Vagina (tissue), 2 donors: ENCODE measurements around the gene TCF4. TPM values are rescaled to one million over a fixed set of nuclear protein-coding genes. Genes with fewer than 3 reads are reported as not detected.

Experiments used
- DNase-seq, 2 donors: peaks; one replicate each; pipeline ENCODE4 v3.0.0-alpha.2; 2017; ENCODE audit errors: extremely low spot score in 2 of 2
- H3K27ac ChIP-seq: fragments of 200-600 bp; sonication (generic); one replicate; pipeline ENCODE4 v1.5.1; 2019
- H3K27me3 ChIP-seq: fragments of 200-600 bp; sonication (generic); one replicate; pipeline ENCODE4 v1.5.1; 2019
- H3K36me3 ChIP-seq, 2 donors: fragments of 200-600 bp; sonication (generic); one replicate each; pipeline ENCODE4 v1.5.1; 2017 to 2019
- H3K4me1 ChIP-seq: fragments of 200-600 bp; sonication (generic); one replicate; pipeline ENCODE4 v1.5.1; 2019
- H3K4me3 ChIP-seq, 2 donors: fragments of 200-600 bp; sonication (generic); 1 replicate in 1 of 2; 2 replicates in 1 of 2; pipeline ENCODE4 v1.5.1; 2016 to 2019
- H3K9me3 ChIP-seq: fragments of 200-600 bp; sonication (generic); one replicate; pipeline ENCODE4 v1.5.1; 2019
- CTCF ChIP-seq, 3 experiments: fragments of 450-650 bp in 2 of 3; fragments of 200-600 bp in 1 of 3; sonication (generic) in 1 of 3; IDR thresholded peaks; one replicate each; pipeline ENCODE4 v1.5.1; 2017 to 2019; ENCODE audit warnings: antibody characterized with exemption in 3 of 3, mild to moderate bottlenecking in 2 of 3, moderate library complexity in 2 of 3
- POLR2A ChIP-seq, 2 donors: fragments of 450-650 bp; IDR thresholded peaks; one replicate each; pipeline ENCODE4 v1.6.1; 2017; ENCODE audit warnings: antibody characterized with exemption in 2 of 2, mild to moderate bottlenecking in 2 of 2, moderate library complexity in 2 of 2
- POLR2AphosphoS5 ChIP-seq, 2 donors: sonication (generic); formaldehyde crosslinking; IDR thresholded peaks; one replicate each; pipeline ENCODE4 v1.9.0; 2017; ENCODE audit warnings: antibody characterized with exemption in 2 of 2, mild to moderate bottlenecking in 2 of 2, low read depth in 1 of 2; ENCODE audit not compliant: insufficient read depth in 1 of 2
- intact Hi-C: fragments of 100-400 bp; cut with DNase I; formaldehyde crosslinking; loops from one replicate; pipeline ENCODE4 v1.15.1; 2023
- total RNA-seq: library from RNA; depleted of rRNA; stranded (reverse); fragments of >200 nt; gene quantifications from one replicate; pipeline ENCODE4 v1.2.3, GENCODE V29; 2016

The TCF4 gene
- total RNA-seq, 1 donor from 2014 or later: 105 TPM

DNA sequence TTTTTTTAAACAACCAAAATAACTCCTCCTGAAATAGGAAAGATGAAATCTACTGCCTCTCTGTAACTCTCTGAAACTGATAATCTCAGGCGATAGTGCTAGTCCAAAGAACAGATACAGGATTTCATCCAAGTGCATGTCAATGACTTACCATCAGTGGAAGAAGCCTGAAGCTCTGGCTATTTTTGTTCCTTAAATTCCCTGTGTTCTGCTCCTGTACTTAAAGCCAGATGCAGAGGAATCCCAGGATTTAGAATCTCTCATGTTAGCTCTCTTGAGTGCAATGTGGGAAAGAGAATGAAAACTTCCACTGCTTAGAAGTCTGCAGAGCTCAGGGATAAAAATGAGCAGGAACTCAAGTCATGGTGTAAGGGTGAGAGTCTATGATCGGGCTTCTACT, 291.9 kb downstream of the TCF4 start:
- Histone ChIP-seq H3K4me1 (peaks cover 17% of the 10 kb centered on the region), H3K27ac (no peak overlapping the region), H3K27me3 (no peaks in the 10 kb centered on the region), H3K9me3 (no peaks in the 10 kb centered on the region), H3K4me3 (no peak overlapping the region), H3K36me3 (no peaks in the 10 kb centered on the region)
- intact Hi-C loops: no loop called here
- no peak for DNase-seq
- no peak for TF ChIP-seq POLR2A (IDR thresholded peaks at IDR 0.05)
- no peak for TF ChIP-seq CTCF (IDR thresholded peaks at IDR 0.05)
- no peak for TF ChIP-seq POLR2AphosphoS5 (IDR thresholded peaks at IDR 0.05; ENCODE audit: insufficient read depth in 1 of 2, low read depth in 1 of 2)

DNA sequence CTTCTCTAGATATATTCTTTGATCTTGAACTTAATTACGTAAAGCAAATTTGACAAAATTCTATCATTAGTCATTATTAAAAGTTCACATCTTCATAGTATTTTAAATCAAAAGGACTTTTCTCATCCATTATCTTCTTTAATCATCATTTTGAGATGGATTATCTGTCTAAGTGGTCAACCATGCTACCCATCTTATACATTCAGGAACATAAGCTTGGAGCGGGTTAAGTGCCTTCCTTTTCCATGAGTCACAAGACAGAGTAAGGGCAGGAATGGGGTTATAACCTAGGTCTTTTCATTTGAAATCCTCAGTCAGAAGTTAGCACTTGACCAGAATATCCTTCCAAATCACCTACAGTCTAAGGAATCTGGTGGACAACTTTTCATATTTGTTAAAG, 297.1 kb downstream of the TCF4 start:
- Histone ChIP-seq H3K9me3 (no peaks in the 10 kb centered on the region), H3K27ac (no peak overlapping the region), H3K36me3 (no peaks in the 10 kb centered on the region), H3K27me3 (no peaks in the 10 kb centered on the region), H3K4me3 (no peak overlapping the region), H3K4me1 (peaks cover 21% of the 10 kb centered on the region)
- no peak for DNase-seq
- TF ChIP-seq POLR2AphosphoS5 (IDR thresholded peaks at IDR 0.05; ENCODE audit: insufficient read depth in 1 of 2, low read depth in 1 of 2): no peak
- TF ChIP-seq CTCF (IDR thresholded peaks at IDR 0.05): no peak
- no peak for TF ChIP-seq POLR2A (IDR thresholded peaks at IDR 0.05)
- intact Hi-C loops: no loop called here

- Histone ChIP-seq H3K27me3 (no peaks in the 10 kb centered on the region), H3K4me1 (peaks cover 21% of the 10 kb centered on the region), H3K9me3 (no peaks in the 10 kb centered on the region), H3K4me3 (no peak overlapping the region), H3K36me3 (no peaks in the 10 kb centered on the region), H3K27ac (no peak overlapping the region)
- intact Hi-C loops: no loop called here
- TF ChIP-seq CTCF (IDR thresholded peaks at IDR 0.05): no peak
- no peak for TF ChIP-seq POLR2A (IDR thresholded peaks at IDR 0.05)
- no peak for TF ChIP-seq POLR2AphosphoS5 (IDR thresholded peaks at IDR 0.05; ENCODE audit: insufficient read depth in 1 of 2, low read depth in 1 of 2)
- no peak for DNase-seq
These were observed 298.2 kb downstream of the TCF4 start for GRCh38 chr18:55289775-55290174.

GRCh38 chr18:55289048-55289447, 298.9 kb downstream of the TCF4 start:
- Histone ChIP-seq H3K27me3 (no peaks in the 10 kb centered on the region), H3K36me3 (no peaks in the 10 kb centered on the region), H3K9me3 (no peaks in the 10 kb centered on the region), H3K4me3 (no peak overlapping the region), H3K4me1 (peaks cover 21% of the 10 kb centered on the region), H3K27ac (no peak overlapping the region)
- intact Hi-C loops: no loop called here
- no peak for TF ChIP-seq CTCF (IDR thresholded peaks at IDR 0.05)
- TF ChIP-seq POLR2AphosphoS5 (IDR thresholded peaks at IDR 0.05; ENCODE audit: insufficient read depth in 1 of 2, low read depth in 1 of 2): no peak
- no peak for TF ChIP-seq POLR2A (IDR thresholded peaks at IDR 0.05)
- DNase-seq: no peak

GRCh38 chr18:55287935-55288868, 299.8 kb downstream of the TCF4 start:
- TF ChIP-seq POLR2A (IDR thresholded peaks at IDR 0.05): no peak
- Histone ChIP-seq H3K9me3 (no peaks in the 10 kb centered on the region), H3K27ac (peak overlapping the region; percentile 21), H3K4me1 (peaks cover 21% of the 10 kb centered on the region), H3K36me3 (no peaks in the 10 kb centered on the region), H3K4me3 (no peak overlapping the region), H3K27me3 (no peaks in the 10 kb centered on the region)
- no peak for DNase-seq
- intact Hi-C loops: no loop called here
